Stimulated activated CD8-positive, alpha-beta memory T cell treated with anti-CD3 and anti-CD28 coated beads, Interleukin-7, amount 100 ng/mL, for 48 hours (primary cell): ENCODE results near the gene TBC1D2B.
A peak's percentile ranks its signal among the peaks of the same experiment; 100 is the strongest.
"Not testable (repeated sequence)": the region's sequence is repeated elsewhere in the genome, so short reads cannot be mapped to it uniquely, and the experiment has no call there.

Experiments
- DNase-seq, 2 donors: peaks; one replicate each; pipeline ENCODE4 v3.0.0-alpha.2; 2020; ENCODE audit warnings: low read depth in 1 of 2; ENCODE audit errors: extremely low read depth in 1 of 2

The TBC1D2B gene

GRCh38 chr15:77953926-77954325 lies 123.6 kb downstream of the TBC1D2B start:
- peak; percentile 10 to 49 for DNase-seq

- not testable (repeated sequence) for DNase-seq
Measured at GRCh38 chr15:77952928-77953446, 124.5 kb downstream of the TBC1D2B start.

- not testable (repeated sequence) for DNase-seq
Measured at GRCh38 chr15:77951105-77951786, 126.3 kb downstream of the TBC1D2B start.

GRCh38 chr15:77950470-77950869 lies 127.0 kb downstream of the TBC1D2B start:
- DNase-seq = not testable (repeated sequence)

- no peak for DNase-seq
Measured at GRCh38 chr15:77945566-77945965, 131.9 kb downstream of the TBC1D2B start.
